ENCODE results near the gene UVRAG.

DNA sequence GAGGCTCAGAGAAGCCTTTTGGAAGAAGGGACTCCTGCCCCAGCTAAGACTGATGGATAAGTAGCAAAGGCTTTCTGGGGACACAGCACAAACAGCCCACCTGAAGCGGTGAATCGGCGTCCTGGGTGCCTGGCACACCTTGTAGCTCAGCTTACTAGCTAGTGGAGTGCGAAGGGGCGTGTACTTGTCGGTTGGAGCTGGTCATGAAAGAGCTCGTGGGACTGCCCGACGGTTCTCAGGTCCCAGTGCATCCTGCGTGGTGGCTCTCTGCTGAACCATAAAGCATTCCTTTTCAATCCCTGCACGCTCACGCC lies 690 bp upstream of the UVRAG start:
- TF ChIP-seq, protein P1, sequence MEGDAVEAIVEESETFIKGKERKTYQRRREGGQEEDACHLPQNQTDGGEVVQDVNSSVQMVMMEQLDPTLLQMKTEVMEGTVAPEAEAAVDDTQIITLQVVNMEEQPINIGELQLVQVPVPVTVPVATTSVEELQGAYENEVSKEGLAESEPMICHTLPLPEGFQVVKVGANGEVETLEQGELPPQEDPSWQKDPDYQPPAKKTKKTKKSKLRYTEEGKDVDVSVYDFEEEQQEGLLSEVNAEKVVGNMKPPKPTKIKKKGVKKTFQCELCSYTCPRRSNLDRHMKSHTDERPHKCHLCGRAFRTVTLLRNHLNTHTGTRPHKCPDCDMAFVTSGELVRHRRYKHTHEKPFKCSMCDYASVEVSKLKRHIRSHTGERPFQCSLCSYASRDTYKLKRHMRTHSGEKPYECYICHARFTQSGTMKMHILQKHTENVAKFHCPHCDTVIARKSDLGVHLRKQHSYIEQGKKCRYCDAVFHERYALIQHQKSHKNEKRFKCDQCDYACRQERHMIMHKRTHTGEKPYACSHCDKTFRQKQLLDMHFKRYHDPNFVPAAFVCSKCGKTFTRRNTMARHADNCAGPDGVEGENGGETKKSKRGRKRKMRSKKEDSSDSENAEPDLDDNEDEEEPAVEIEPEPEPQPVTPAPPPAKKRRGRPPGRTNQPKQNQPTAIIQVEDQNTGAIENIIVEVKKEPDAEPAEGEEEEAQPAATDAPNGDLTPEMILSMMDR (IDR thresholded peaks at IDR 0.05): no peak
- no peak for TF ChIP-seq POLR2A (IDR thresholded peaks at IDR 0.05)
